IPS-20b (cell line): Measurements from ENCODE around the gene IL25.

Source experiments
- H3K27ac ChIP-seq: one replicate; pipeline ENCODE4 v1.5.1; 2013; ENCODE audit warnings: low read length
- H3K27me3 ChIP-seq: 2 replicates; pipeline ENCODE4 v1.6.1; 2013; ENCODE audit warnings: mild to moderate bottlenecking, low read length, inconsistent platforms; ENCODE audit not compliant: insufficient read depth
- H3K36me3 ChIP-seq: 2 replicates; pipeline ENCODE4 v1.6.1; 2013; ENCODE audit warnings: low read depth, mild to moderate bottlenecking, inconsistent platforms, low read length, moderate library complexity; ENCODE audit not compliant: insufficient read depth
- H3K4me1 ChIP-seq: 2 replicates; pipeline ENCODE4 v1.6.1; 2013; ENCODE audit warnings: mild to moderate bottlenecking, control low read depth, inconsistent platforms, low read length, moderate library complexity; ENCODE audit not compliant: insufficient read depth
- H3K4me3 ChIP-seq: 2 replicates; pipeline ENCODE4 v1.5.1; 2013; ENCODE audit warnings: mild to moderate bottlenecking, low read length, inconsistent platforms
- H3K9ac ChIP-seq: 2 replicates; pipeline ENCODE4 v1.6.1; 2013; ENCODE audit warnings: low read depth, mild to moderate bottlenecking, inconsistent platforms, low read length, moderate library complexity
- H3K9me3 ChIP-seq: 2 replicates; pipeline ENCODE4 v1.6.1; 2013; ENCODE audit warnings: mild to moderate bottlenecking, low read depth, low read length, inconsistent platforms; ENCODE audit not compliant: insufficient read depth

The IL25 gene

GRCh38 chr14:23355871-23356435, 16.7 kb upstream of the IL25 start:
- peaks cover 37% of the 10 kb centered on the region for H3K36me3 ChIP-seq
- H3K9ac ChIP-seq, result no peak overlapping the region
- no peak overlapping the region for H3K4me3 ChIP-seq
- no peaks in the 10 kb centered on the region for H3K9me3 ChIP-seq
- H3K4me1 ChIP-seq, result peaks cover 5% of the 10 kb centered on the region; the same call in 1 of the 2 replicates
- H3K27me3 ChIP-seq, result peaks cover 25% of the 10 kb centered on the region
- no peak overlapping the region for H3K27ac ChIP-seq

GRCh38 chr14:23356662-23357061, 15.9 kb upstream of the IL25 start:
- no peak overlapping the region for H3K9ac ChIP-seq
- no peak overlapping the region for H3K27ac ChIP-seq

GRCh38 chr14:23357261-23357660, 15.3 kb upstream of the IL25 start:
- H3K9ac ChIP-seq, result no peak overlapping the region
- H3K4me3 ChIP-seq, result no peak overlapping the region
- peaks cover 15% of the 10 kb centered on the region for H3K27me3 ChIP-seq
- H3K36me3 ChIP-seq, result peaks cover 50% of the 10 kb centered on the region
- no peak overlapping the region for H3K27ac ChIP-seq
- peaks cover 5% of the 10 kb centered on the region; the same call in 1 of the 2 replicates for H3K4me1 ChIP-seq
- H3K9me3 ChIP-seq, result no peaks in the 10 kb centered on the region

More at GRCh38 chr14:23356662-23357061, 15.9 kb upstream of the IL25 start:
- Histone ChIP-seq H3K4me1 (peaks cover 5% of the 10 kb centered on the region; the same call in 1 of the 2 replicates), H3K36me3 (peaks cover 44% of the 10 kb centered on the region), H3K27me3 (peaks cover 18% of the 10 kb centered on the region), H3K9me3 (no peaks in the 10 kb centered on the region), H3K4me3 (no peak overlapping the region)

- no peak overlapping the region for H3K27ac ChIP-seq
- peaks cover 53% of the 10 kb centered on the region for H3K36me3 ChIP-seq
- H3K27me3 ChIP-seq, result peaks cover 15% of the 10 kb centered on the region
- H3K9me3 ChIP-seq, result no peaks in the 10 kb centered on the region
- H3K4me1 ChIP-seq, result peaks cover 6% of the 10 kb centered on the region; the same call in 1 of the 2 replicates
- no peak overlapping the region for H3K9ac ChIP-seq
- H3K4me3 ChIP-seq, result no peak overlapping the region
Observed at GRCh38 chr14:23358042-23358441, 14.6 kb upstream of the IL25 start.

GRCh38 chr14:23358553-23359166, 13.9 kb upstream of the IL25 start:
- H3K36me3 ChIP-seq, result peaks cover 57% of the 10 kb centered on the region

GRCh38 chr14:23359167-23359626, 13.4 kb upstream of the IL25 start:
- no peak overlapping the region for H3K4me3 ChIP-seq
- peaks cover 3% of the 10 kb centered on the region for H3K27me3 ChIP-seq
- H3K36me3 ChIP-seq, result peaks cover 60% of the 10 kb centered on the region
- H3K9me3 ChIP-seq, result no peaks in the 10 kb centered on the region
- no peak overlapping the region for H3K9ac ChIP-seq
- no peak overlapping the region for H3K27ac ChIP-seq
- peaks cover 7% of the 10 kb centered on the region; the same call in 1 of the 2 replicates for H3K4me1 ChIP-seq

More at GRCh38 chr14:23358553-23359166, 13.9 kb upstream of the IL25 start:
- Histone ChIP-seq H3K27ac (no peak overlapping the region), H3K9me3 (no peaks in the 10 kb centered on the region), H3K27me3 (peaks cover 9% of the 10 kb centered on the region), H3K4me1 (peaks cover 3% of the 10 kb centered on the region; the same call in 1 of the 2 replicates), H3K4me3 (no peak overlapping the region), H3K9ac (no peak overlapping the region)

GRCh38 chr14:23359722-23360447, 12.7 kb upstream of the IL25 start:
- Histone ChIP-seq H3K9ac (no peak overlapping the region), H3K36me3 (peaks cover 60% of the 10 kb centered on the region), H3K4me1 (peaks cover 11% of the 10 kb centered on the region; the same call in 1 of the 2 replicates), H3K9me3 (no peaks in the 10 kb centered on the region), H3K4me3 (no peak overlapping the region), H3K27me3 (no peaks in the 10 kb centered on the region), H3K27ac (no peak overlapping the region)

GRCh38 chr14:23360496-23360895, 12.1 kb upstream of the IL25 start:
- Histone ChIP-seq H3K4me1 (peaks cover 11% of the 10 kb centered on the region; the same call in 1 of the 2 replicates), H3K4me3 (no peak overlapping the region), H3K36me3 (peaks cover 60% of the 10 kb centered on the region)

GRCh38 chr14:23361320-23361719, 11.3 kb upstream of the IL25 start:
- Histone ChIP-seq H3K36me3 (peaks cover 57% of the 10 kb centered on the region), H3K27me3 (no peaks in the 10 kb centered on the region), H3K4me3 (no peak overlapping the region), H3K9ac (no peak overlapping the region), H3K9me3 (no peaks in the 10 kb centered on the region), H3K27ac (no peak overlapping the region), H3K4me1 (peaks cover 11% of the 10 kb centered on the region; the same call in 1 of the 2 replicates)

More at GRCh38 chr14:23360496-23360895, 12.1 kb upstream of the IL25 start:
- Histone ChIP-seq H3K27me3 (no peaks in the 10 kb centered on the region), H3K27ac (no peak overlapping the region), H3K9ac (no peak overlapping the region), H3K9me3 (no peaks in the 10 kb centered on the region)

GRCh38 chr14:23361763-23362162, 10.8 kb upstream of the IL25 start:
- no peaks in the 10 kb centered on the region for H3K9me3 ChIP-seq
- H3K4me1 ChIP-seq, result peaks cover 13% of the 10 kb centered on the region; the same call in 1 of the 2 replicates
- no peak overlapping the region for H3K4me3 ChIP-seq
- no peak overlapping the region for H3K27ac ChIP-seq
- no peaks in the 10 kb centered on the region for H3K27me3 ChIP-seq
- no peak overlapping the region for H3K9ac ChIP-seq
- H3K36me3 ChIP-seq, result peaks cover 54% of the 10 kb centered on the region

- Histone ChIP-seq H3K4me1 (peaks cover 17% of the 10 kb centered on the region; the same call in 1 of the 2 replicates), H3K9ac (no peak overlapping the region), H3K27me3 (peaks cover 2% of the 10 kb centered on the region; the same call in 1 of the 2 replicates), H3K9me3 (no peaks in the 10 kb centered on the region), H3K4me3 (no peak overlapping the region), H3K27ac (no peak overlapping the region), H3K36me3 (peaks cover 51% of the 10 kb centered on the region)
Observed at GRCh38 chr14:23362200-23362599, 10.4 kb upstream of the IL25 start.
